A549 (cell line): ENCODE measurements around the gene LYPD6B. TPM values are rescaled to one million over a fixed set of nuclear protein-coding genes. Genes with fewer than 3 reads are reported as not detected.

Experiments used
- ATAC-seq, 2 experiments: fragments of 200-7000 bp in 1 of 2; fragments of >200 bp in 1 of 2; cut with Nextera tagmentation in 1 of 2; cut with Tn5 transposase in 1 of 2; 3 replicates each; pipeline versions ENCODE4 v1.8.0 to v1.9.1; 2018 to 2020; ENCODE audit warnings: mild to moderate bottlenecking in 1 of 2, moderate library complexity in 1 of 2
- CTCF ChIA-PET: fragments of 300-600 bp; sonication (Branson Sonifier 250); formaldehyde crosslinking; extraction: SDS; loops from one replicate; lab custom pipeline; 2021; ENCODE audit warnings: antibody characterized with exemption, inconsistent platforms; lab: Yijun Ruan, JAX
- POLR2A ChIA-PET: fragments of 350-600 bp; formaldehyde crosslinking; extraction: SDS; loops from one replicate; lab custom pipeline; 2021; ENCODE audit warnings: antibody characterized with exemption, inconsistent platforms; lab: Yijun Ruan, JAX
- DNase-seq, 2 experiments: peaks; one replicate each; pipeline versions ENCODE4 v3.0.0 to v3.0.0-alpha.2; 2011 to 2016; ENCODE audit warnings: low read depth in 1 of 2, low spot score in 1 of 2
- FAIRE-seq: peaks from 2 replicates; lab custom pipeline; 2011; peaks lifted over from hg19 to GRCh38; lab: Jason Lieb, UNC
- H3K27ac ChIP-seq, 2 experiments: fragments of >200 bp; sonication (Bioruptor Twin); formaldehyde crosslinking; 3 replicates each; pipeline ENCODE4 v1.5.1; 2016 to 2017
- H3K4me1 ChIP-seq: fragments of >200 bp; sonication (Bioruptor Twin); formaldehyde crosslinking; 3 replicates; pipeline ENCODE4 v1.6.1; 2016
- H3K4me2 ChIP-seq: fragments of >200 bp; sonication (Bioruptor Twin); formaldehyde crosslinking; 3 replicates; pipeline ENCODE4 v1.6.1; 2016
- H3K4me3 ChIP-seq: fragments of >200 bp; sonication (Bioruptor Twin); formaldehyde crosslinking; 3 replicates; pipeline ENCODE4 v1.5.1; 2016
- H3K9me3 ChIP-seq: fragments of >200 bp; sonication (Bioruptor Twin); formaldehyde crosslinking; 3 replicates; pipeline ENCODE4 v1.6.1; 2016
- ATOH8 ChIP-seq: fragments of 250-450 bp; sonication (Bioruptor Pico); IDR thresholded peaks from 2 replicates; pipeline ENCODE4 v1.5.0; 2020; ENCODE audit warnings: low read depth, mild to moderate bottlenecking, moderate library complexity
- BCL3 ChIP-seq: fragments of >200 bp; sonication (Bioruptor Twin); formaldehyde crosslinking; IDR thresholded peaks from 3 replicates; pipeline ENCODE4 v1.6.1; 2016
- CBX8 ChIP-seq: fragments of 200-600 bp; sonication (generic); IDR thresholded peaks from 2 replicates; pipeline ENCODE4 v1.6.1; 2016
- CHD4 ChIP-seq: fragments of 200-600 bp; sonication (generic); IDR thresholded peaks from 2 replicates; pipeline ENCODE4 v1.6.1; 2016; ENCODE audit warnings: antibody characterized with exemption, mild to moderate bottlenecking, borderline replicate concordance
- E2F6 ChIP-seq: IDR thresholded peaks from 2 replicates; pipeline ENCODE4 v1.6.1; 2012; ENCODE audit warnings: low read depth, borderline replicate concordance
- EHF ChIP-seq: fragments of 250-450 bp; sonication (Bioruptor Pico); IDR thresholded peaks from 2 replicates; pipeline ENCODE4 v1.5.0; 2020; ENCODE audit warnings: mild to moderate bottlenecking
- EHMT2 ChIP-seq: fragments of 200-600 bp; sonication (generic); IDR thresholded peaks from 2 replicates; pipeline ENCODE4 v1.6.1; 2016; ENCODE audit warnings: antibody characterized with exemption, low read depth, mild to moderate bottlenecking, moderate library complexity
- GATA3 ChIP-seq: IDR thresholded peaks from 2 replicates; pipeline ENCODE4 v1.6.1; 2012; ENCODE audit warnings: borderline replicate concordance
- HOXB13 ChIP-seq: fragments of 250-450 bp; sonication (Bioruptor Pico); IDR thresholded peaks from 2 replicates; pipeline ENCODE4 v1.5.0; 2020; ENCODE audit warnings: low read depth, mild to moderate bottlenecking, moderate library complexity
- JUNB ChIP-seq: fragments of >200 bp; sonication (Bioruptor Twin); formaldehyde crosslinking; IDR thresholded peaks from 2 replicates; pipeline ENCODE4 v1.6.1; 2016
- MAFK ChIP-seq: fragments of 450-650 bp; IDR thresholded peaks from 2 replicates; pipeline ENCODE4 v1.6.1; 2014; ENCODE audit not compliant: partially characterized antibody
- MAZ ChIP-seq: fragments of 150-350 bp; IDR thresholded peaks from 2 replicates; pipeline ENCODE4 v1.6.1; 2014; ENCODE audit warnings: antibody characterized with exemption, low read depth, low read length, borderline replicate concordance
- MYC ChIP-seq: IDR thresholded peaks from 2 replicates; pipeline ENCODE4 v1.6.1; 2012; ENCODE audit warnings: mild to moderate bottlenecking, inconsistent platforms, low read length, improper control_type of control experiment, borderline replicate concordance
- NFE2L2 ChIP-seq: fragments of 150-350 bp; conservative IDR thresholded peaks from 2 replicates; pipeline ENCODE4 v1.6.1; 2014; ENCODE audit warnings: low read length
- NPAS2 ChIP-seq: fragments of 250-450 bp; sonication (Bioruptor Pico); IDR thresholded peaks from 2 replicates; pipeline ENCODE4 v1.8.0; 2022; ENCODE audit warnings: mild to moderate bottlenecking, moderate library complexity, borderline replicate concordance
- RAD21 ChIP-seq, 2 experiments: fragments of >200 bp in 1 of 2; sonication (Bioruptor Twin) in 1 of 2; formaldehyde crosslinking in 1 of 2; IDR thresholded peaks in 1 of 2; conservative IDR thresholded peaks in 1 of 2; 2 replicates in 1 of 2; 3 replicates in 1 of 2; pipeline ENCODE4 v1.6.1; 2012 to 2018; ENCODE audit warnings: inconsistent platforms in 1 of 2
- RARB ChIP-seq: fragments of 250-450 bp; sonication (Bioruptor Pico); IDR thresholded peaks from 2 replicates; pipeline ENCODE4 v1.8.0; 2021; ENCODE audit warnings: mild to moderate bottlenecking, moderate library complexity
- RCOR1 ChIP-seq: fragments of 150-350 bp; IDR thresholded peaks from 2 replicates; pipeline ENCODE4 v1.6.1; 2014; ENCODE audit warnings: antibody characterized with exemption, low read length, low read depth
- RNF2 ChIP-seq: fragments of 200-600 bp; sonication (generic); IDR thresholded peaks from 2 replicates; pipeline ENCODE4 v1.6.1; 2016; ENCODE audit warnings: low read depth, mild to moderate bottlenecking, antibody characterized with exemption, moderate library complexity, borderline replicate concordance
- SMC3 ChIP-seq: fragments of >200 bp; sonication (Bioruptor Twin); formaldehyde crosslinking; IDR thresholded peaks from 3 replicates; pipeline ENCODE4 v1.6.1; 2018; ENCODE audit warnings: inconsistent platforms
- SREBF2 ChIP-seq: fragments of 450-650 bp; IDR thresholded peaks from 2 replicates; pipeline ENCODE4 v1.6.1; 2014; ENCODE audit warnings: mild to moderate bottlenecking, moderate library complexity
- ZC3H11A ChIP-seq: fragments of 450-650 bp; IDR thresholded peaks from 2 replicates; pipeline ENCODE4 v1.6.1; 2014; ENCODE audit warnings: antibody characterized with exemption, mild to moderate bottlenecking
- ZFP36 ChIP-seq: fragments of 450-650 bp; IDR thresholded peaks from 2 replicates; pipeline ENCODE4 v1.6.1; 2014; ENCODE audit warnings: borderline replicate concordance; ENCODE audit not compliant: partially characterized antibody
- ZNF302 ChIP-seq: fragments of 250-450 bp; sonication (Bioruptor Pico); IDR thresholded peaks from 2 replicates; pipeline ENCODE4 v1.9.0; 2021; ENCODE audit warnings: inconsistent platforms, mild to moderate bottlenecking, moderate library complexity
- WGBS: methylation state at CpG from one replicate; pipeline ENCODE4 v1.1.6; 2017; ENCODE audit errors: missing lambda C conversion rate; 5-methylcytosine and 5-hydroxymethylcytosine counted together
- polyA plus RNA-seq, 4 experiments: library from polyadenylated mRNA; depleted of rRNA in 3 of 4; stranded (reverse); fragments of >200 nt; fragmentation: RNase III in 1 of 4; extraction: RNeasy Plus Mini Kit Qiagen cat#74134 plus additional on column Dnase treatment in 1 of 4; gene quantifications; 2 replicates in 3 of 4; 3 replicates in 1 of 4; pipeline ENCODE4 v1.2.3, GENCODE V29; 2011 to 2017

Gene LYPD6B
- polyA plus RNA-seq, 2 of the 4 experiments (the other 2 are of a cell fraction): not detected

GRCh38 chr2:149093579-149093978, 55.1 kb downstream of the LYPD6B start:
- ChIA-PET CTCF (no interaction called here), POLR2A (no interaction called here)
- WGBS: 21% methylated on average over 2 of the region's 2 CpGs
- DNase-seq (no peak), ATAC-seq (no peak), FAIRE-seq (no peak)
- Histone ChIP-seq H3K4me3 (no peak overlapping the region), H3K4me1 (no peaks in the 10 kb centered on the region), H3K4me2 (no peak overlapping the region), H3K9me3 (no peaks in the 10 kb centered on the region), H3K27ac (no peak overlapping the region)
- TF ChIP-seq RAD21 (conservative IDR thresholded peaks at IDR 0.05 in 1 of 2, IDR thresholded peaks at IDR 0.05 in 1 of 2) (no peak), MAFK (peak; percentile 36)

- CTCF ChIA-PET: no interaction called here
- no peak overlapping the region for H3K4me2 ChIP-seq
- H3K9me3 ChIP-seq: no peaks in the 10 kb centered on the region
- DNase-seq: no peak
- 25% methylated on average over 5 of the region's 5 CpGs for WGBS
- TF ChIP-seq GATA3 (no peak), EHF (no peak), ZNF302 (CRISPR knock-in tag) (no peak), NPAS2 (no peak)
- TF ChIP-seq, all 56 proteins: peak for 0
- H3K4me1 ChIP-seq: no peaks in the 10 kb centered on the region
- H3K4me3 ChIP-seq: no peak overlapping the region
- POLR2A ChIA-PET: no interaction called here
- ATAC-seq (no peak), FAIRE-seq (no peak)
- H3K27ac ChIP-seq: no peak overlapping the region
Measured at GRCh38 chr2:149094217-149095015, 55.9 kb downstream of the LYPD6B start.

GRCh38 chr2:149098701-149099100, 60.2 kb downstream of the LYPD6B start:
- H3K9me3 ChIP-seq: no peaks in the 10 kb centered on the region
- 27% methylated on average over 2 of the region's 2 CpGs for WGBS
- no peak for FAIRE-seq
- no peak overlapping the region for H3K4me2 ChIP-seq
- CTCF ChIA-PET: interaction anchor here (0.6 kb wide), 1 partner anchor 57 kb away, joined by 4 read pairs; no protein-coding TSS in a partner anchor
- no peak for DNase-seq
- H3K4me1 ChIP-seq: no peaks in the 10 kb centered on the region
- TF ChIP-seq MYC (no peak), ZFP36 (no peak), ATOH8 (no peak), JUNB (no peak), CHD4 (no peak), MAZ (no peak), EHMT2 (no peak), RARB (CRISPR knock-in tag) (no peak), RNF2 (no peak), SMC3 (no peak), NFE2L2 (no peak), CBX8 (no peak), RCOR1 (no peak), HOXB13 (no peak), ZC3H11A (no peak), E2F6 (no peak), BCL3 (no peak), SREBF2 (no peak)
- TF ChIP-seq, all 56 proteins: peak for 0
- Histone ChIP-seq H3K4me3 (no peak overlapping the region), H3K27ac (no peak overlapping the region)
- no peak for ATAC-seq
- POLR2A ChIA-PET: no interaction called here
